Stomach smooth muscle (tissue), 2 donors: ENCODE data around the gene ETFA.

Experiments used
- H3K27ac ChIP-seq: one replicate; pipeline ENCODE4 v1.7.0; 2013; ENCODE audit warnings: mild to moderate bottlenecking, low read length, inconsistent platforms
- H3K27me3 ChIP-seq, 2 donors: one replicate each; pipeline ENCODE4 v1.7.0; 2013; ENCODE audit warnings: low read length in 2 of 2; ENCODE audit not compliant: insufficient read depth in 2 of 2, control insufficient read depth in 1 of 2
- H3K36me3 ChIP-seq, 2 donors: one replicate each; pipeline ENCODE4 v1.7.0; 2013; ENCODE audit warnings: low read length in 2 of 2; ENCODE audit not compliant: control insufficient read depth in 2 of 2, insufficient read depth in 2 of 2
- H3K4me1 ChIP-seq: one replicate; pipeline ENCODE4 v1.7.0; 2013; ENCODE audit warnings: low read length; ENCODE audit not compliant: control insufficient read depth, insufficient read depth
- H3K4me3 ChIP-seq, 2 donors: one replicate each; pipeline ENCODE4 v1.7.0; 2013; ENCODE audit warnings: low read length in 2 of 2
- H3K9ac ChIP-seq, 2 donors: one replicate each; pipeline ENCODE4 v1.7.0; 2013; ENCODE audit warnings: low read length in 2 of 2, mild to moderate bottlenecking in 1 of 2
- H3K9me3 ChIP-seq, 2 donors: one replicate each; pipeline ENCODE4 v1.7.0; 2013; ENCODE audit warnings: low read length in 2 of 2; ENCODE audit not compliant: control insufficient read depth in 2 of 2
- donor health status: healthy.
- donor health status: Pancreatic carcinoma.

Gene ETFA

GRCh38 chr15:76340198-76340802 lies 29.0 kb upstream of the ETFA start:
- H3K4me3 ChIP-seq = peak overlapping the region; percentile 86 to 93
- peaks cover 61% of the 10 kb centered on the region for H3K4me1 ChIP-seq
- H3K27me3 ChIP-seq = peaks cover 0 to 7% of the 10 kb centered on the region in 2 donors
- H3K36me3 ChIP-seq = no peaks in the 10 kb centered on the region
- H3K9ac ChIP-seq = peak overlapping the region; percentile 29 to 68
- peak overlapping the region; percentile 93 for H3K27ac ChIP-seq
- H3K9me3 ChIP-seq = no peaks in the 10 kb centered on the region

- Histone ChIP-seq H3K36me3 (no peaks in the 10 kb centered on the region), H3K4me1 (peaks cover 60% of the 10 kb centered on the region), H3K27ac (peak overlapping the region; percentile 93), H3K9me3 (no peaks in the 10 kb centered on the region), H3K4me3 (peak overlapping the region; percentile 86 to 93), H3K27me3 (peaks cover 0 to 7% of the 10 kb centered on the region in 2 donors), H3K9ac (peak overlapping the region; percentile 68 to 75)
Observed at GRCh38 chr15:76339305-76340197, 28.3 kb upstream of the ETFA start.

- H3K9me3 ChIP-seq = no peaks in the 10 kb centered on the region
- H3K36me3 ChIP-seq = no peaks in the 10 kb centered on the region
- peaks cover 0 to 9% of the 10 kb centered on the region in 2 donors for H3K27me3 ChIP-seq
- peak overlapping the region; percentile 86 to 93 for H3K4me3 ChIP-seq
- peak overlapping the region; percentile 68 to 75 for H3K9ac ChIP-seq
- peaks cover 57% of the 10 kb centered on the region for H3K4me1 ChIP-seq
- peak overlapping the region; percentile 93 for H3K27ac ChIP-seq
Observed at GRCh38 chr15:76338486-76339304, 27.4 kb upstream of the ETFA start.

GRCh38 chr15:76337696-76338485 lies 26.6 kb upstream of the ETFA start:
- Histone ChIP-seq H3K27me3 (peaks cover 0 to 9% of the 10 kb centered on the region in 2 donors), H3K4me3 (peak overlapping the region; percentile 86 to 93), H3K27ac (peak overlapping the region; percentile 93), H3K9me3 (no peaks in the 10 kb centered on the region), H3K9ac (peak overlapping the region; percentile 68 to 78), H3K4me1 (peaks cover 52% of the 10 kb centered on the region), H3K36me3 (no peaks in the 10 kb centered on the region)

GRCh38 chr15:76337059-76337695 lies 25.9 kb upstream of the ETFA start:
- peak overlapping the region; percentile 68 to 78 for H3K9ac ChIP-seq
- H3K4me1 ChIP-seq = peaks cover 46% of the 10 kb centered on the region
- H3K9me3 ChIP-seq = no peaks in the 10 kb centered on the region
- H3K27ac ChIP-seq = peak overlapping the region; percentile 93
- H3K27me3 ChIP-seq = peaks cover 0 to 9% of the 10 kb centered on the region in 2 donors
- peak overlapping the region; percentile 86 to 93 for H3K4me3 ChIP-seq
- no peaks in the 10 kb centered on the region for H3K36me3 ChIP-seq

- Histone ChIP-seq H3K27me3 (peaks cover 0 to 9% of the 10 kb centered on the region in 2 donors), H3K4me1 (peaks cover 39% of the 10 kb centered on the region), H3K9me3 (no peaks in the 10 kb centered on the region), H3K4me3 (peak within 1 kb of the TSS; percentile 86 to 93), H3K27ac (peak within 1 kb of the TSS; percentile 93), H3K36me3 (no peaks in the 10 kb centered on the region), H3K9ac (peak within 1 kb of the TSS; percentile 87 to 89)
Observed at GRCh38 chr15:76336254-76337058, 25.2 kb upstream of the ETFA start, which contains the start of gene ISL2. ISL2 (plus strand) TSS chr15:76336773; CDS start chr15:76336884, 111 bp downstream.

GRCh38 chr15:76335307-76336253 lies 24.3 kb upstream of the ETFA start:
- Histone ChIP-seq H3K4me3 (peak overlapping the region; percentile 72 to 86), H3K27me3 (peaks cover 0 to 9% of the 10 kb centered on the region in 2 donors), H3K36me3 (no peaks in the 10 kb centered on the region), H3K9me3 (no peaks in the 10 kb centered on the region), H3K4me1 (peaks cover 30% of the 10 kb centered on the region), H3K27ac (peak overlapping the region; percentile 92), H3K9ac (peak overlapping the region; percentile 87 to 89)

GRCh38 chr15:76334438-76335306 lies 23.4 kb upstream of the ETFA start:
- Histone ChIP-seq H3K9ac (no peak overlapping the region), H3K9me3 (no peaks in the 10 kb centered on the region), H3K27me3 (peaks cover 3 to 9% of the 10 kb centered on the region in 2 donors), H3K4me3 (peak overlapping the region; percentile 72 to 86), H3K27ac (peak overlapping the region; percentile 92), H3K36me3 (no peaks in the 10 kb centered on the region), H3K4me1 (peaks cover 29% of the 10 kb centered on the region)
